Mammary epithelial cell (primary cell): ENCODE measurements around the gene WWP2.

Experiments used
- CTCF ChIP-seq, 2 donors: IDR thresholded peaks in 1 of 2; conservative IDR thresholded peaks in 1 of 2; 2 replicates each; pipeline ENCODE4 v1.5.1; 2011 to 2012; ENCODE audit warnings: inconsistent platforms in 2 of 2, low read length in 2 of 2, mild to moderate bottlenecking in 2 of 2, control low read depth in 1 of 2, low read depth in 1 of 2; ENCODE audit not compliant: insufficient read depth in 1 of 2; ENCODE audit errors: extremely low read depth in 1 of 2
- EZH2 ChIP-seq: IDR thresholded peaks from 2 replicates; pipeline ENCODE4 v1.6.1; 2012; ENCODE audit warnings: low read length, inconsistent platforms, borderline replicate concordance

- TF ChIP-seq CTCF (conservative IDR thresholded peaks at IDR 0.05 in 1 of 2, IDR thresholded peaks at IDR 0.05 in 1 of 2; ENCODE audit: extremely low read depth in 1 of 2, insufficient read depth in 1 of 2, low read depth in 1 of 2, low read length in 2 of 2) = no peak
- TF ChIP-seq EZH2 = no peak
These were observed 54.9 kb downstream of the WWP2 start for GRCh38 chr16:69816996-69817395.
